Keratinocyte (primary cell): Measurements from ENCODE around the gene PTPRN2. TPM values are rescaled to one million over a fixed set of nuclear protein-coding genes. Genes with fewer than 3 reads are reported as not detected.
"Not testable (repeated sequence)": the region's sequence is repeated elsewhere in the genome, so short reads cannot be mapped to it uniquely, and the experiment has no call there.

Experiments used
- DNase-seq: peaks from one replicate; pipeline ENCODE4 v3.0.0-alpha.2; 2011; ENCODE audit warnings: low read depth, missing footprints, low spot score
- FAIRE-seq: peaks from 2 replicates; lab custom pipeline; 2011; peaks lifted over from hg19 to GRCh38; lab: Jason Lieb, UNC
- H2AFZ ChIP-seq: 2 replicates; pipeline ENCODE4 v1.6.0; 2012; ENCODE audit warnings: low read length, control low read depth, inconsistent platforms; ENCODE audit not compliant: control insufficient read depth
- H3K27ac ChIP-seq: 2 replicates; pipeline ENCODE4 v1.5.1; 2011; ENCODE audit warnings: low read length; ENCODE audit not compliant: control insufficient read depth, insufficient read depth
- H3K27me3 ChIP-seq: 3 replicates; pipeline ENCODE4 v1.6.0; 2011; ENCODE audit warnings: low read length; ENCODE audit not compliant: control insufficient read depth, insufficient read depth; ENCODE audit errors: extremely low read depth
- H3K36me3 ChIP-seq, 2 experiments: 2 replicates in 1 of 2; 3 replicates in 1 of 2; pipeline ENCODE4 v1.5.1; 2011; ENCODE audit warnings: low read length in 2 of 2, mild to moderate bottlenecking in 1 of 2; ENCODE audit not compliant: control insufficient read depth in 2 of 2, insufficient read depth in 2 of 2; ENCODE audit errors: extremely low read depth in 1 of 2
- H3K4me1 ChIP-seq: 3 replicates; pipeline ENCODE4 v1.5.1; 2011; ENCODE audit warnings: low read length; ENCODE audit not compliant: control insufficient read depth, insufficient read depth; ENCODE audit errors: extremely low read depth
- H3K4me2 ChIP-seq: 3 replicates; pipeline ENCODE4 v1.6.0; 2011; ENCODE audit warnings: low read depth, low read length; ENCODE audit not compliant: control insufficient read depth, insufficient read depth; ENCODE audit errors: extremely low read depth
- H3K4me3 ChIP-seq, 3 experiments: fragments of 200-600 bp in 1 of 3; sonication (generic) in 1 of 3; 2 replicates in 2 of 3; 3 replicates in 1 of 3; pipeline ENCODE4 v1.5.1; 2011 to 2016; ENCODE audit warnings: low read length in 3 of 3, mild to moderate bottlenecking in 3 of 3, control low read depth in 2 of 3, inconsistent platforms in 1 of 3, low read depth in 1 of 3, mixed read lengths in 1 of 3, mixed run types in 1 of 3, moderate library complexity in 1 of 3; ENCODE audit not compliant: control insufficient read depth in 2 of 3, insufficient read depth in 2 of 3; ENCODE audit errors: extremely low read depth in 1 of 3
- H3K79me2 ChIP-seq: 2 replicates; pipeline ENCODE4 v1.6.0; 2012; ENCODE audit warnings: low read length; ENCODE audit not compliant: control insufficient read depth, insufficient read depth
- H3K9ac ChIP-seq: 3 replicates; pipeline ENCODE4 v1.6.0; 2011; ENCODE audit warnings: low read length; ENCODE audit not compliant: control insufficient read depth, insufficient read depth; ENCODE audit errors: extremely low read depth
- H3K9me1 ChIP-seq: 3 replicates; pipeline ENCODE4 v1.6.0; 2011; ENCODE audit warnings: low read length; ENCODE audit not compliant: control insufficient read depth, insufficient read depth; ENCODE audit errors: extremely low read depth
- H3K9me3 ChIP-seq: 2 replicates; pipeline ENCODE4 v1.5.1; 2012; ENCODE audit warnings: low read depth, low read length; ENCODE audit not compliant: control insufficient read depth
- H4K20me1 ChIP-seq: 3 replicates; pipeline ENCODE4 v1.6.0; 2011; ENCODE audit warnings: low read length; ENCODE audit not compliant: control insufficient read depth, insufficient read depth; ENCODE audit errors: extremely low read depth
- EZH2 ChIP-seq: IDR thresholded peaks from one replicate; pipeline ENCODE4 v1.6.1; 2012; ENCODE audit warnings: inconsistent platforms, mild to moderate bottlenecking, low read length, moderate library complexity
- dilution Hi-C: fragments of 300-500 bp; cut with MboI; formaldehyde crosslinking; loops from one replicate; pipeline ENCODE4 v1.7.0; 2020; ENCODE audit warnings: low sequenced_read_pairs; ENCODE audit not compliant: extremely low pct_ligation_motif_present
- polyA plus RNA-seq, 5 experiments: library from polyadenylated mRNA; depleted of rRNA in 3 of 5; stranded (reverse) in 3 of 5; stranded (forward) in 1 of 5; unstranded in 1 of 5; fragments of >200 nt; gene quantifications; 1 replicate in 1 of 5; 2 replicates in 3 of 5; 3 replicates in 1 of 5; pipeline versions ENCODE4 v1.2.1 to v1.2.3, GENCODE V29; 2011 to 2012; ENCODE audit warnings: missing spikeins in 2 of 5, low read depth in 1 of 5, low replicate concordance in 1 of 5
- TF ChIP-seq, protein P1 (sequence below), 3 experiments: IDR thresholded peaks in 1 of 3; conservative IDR thresholded peaks in 1 of 3; optimal IDR thresholded peaks in 1 of 3; 2 replicates in 2 of 3; 3 replicates in 1 of 3; pipeline versions ENCODE3 to v1.5.1; 2011; ENCODE audit warnings: low read length in 3 of 3, mild to moderate bottlenecking in 3 of 3, moderate library complexity in 2 of 3, control low read depth in 1 of 3, inconsistent platforms in 1 of 3; ENCODE audit not compliant: insufficient read depth in 2 of 3; ENCODE audit errors: extremely low read depth in 1 of 3

PTPRN2 gene
- polyA plus RNA-seq, 1 donor (not counting 4 experiments of a cell fraction or from before 2014, with no cell fraction given): not detected

DNA sequence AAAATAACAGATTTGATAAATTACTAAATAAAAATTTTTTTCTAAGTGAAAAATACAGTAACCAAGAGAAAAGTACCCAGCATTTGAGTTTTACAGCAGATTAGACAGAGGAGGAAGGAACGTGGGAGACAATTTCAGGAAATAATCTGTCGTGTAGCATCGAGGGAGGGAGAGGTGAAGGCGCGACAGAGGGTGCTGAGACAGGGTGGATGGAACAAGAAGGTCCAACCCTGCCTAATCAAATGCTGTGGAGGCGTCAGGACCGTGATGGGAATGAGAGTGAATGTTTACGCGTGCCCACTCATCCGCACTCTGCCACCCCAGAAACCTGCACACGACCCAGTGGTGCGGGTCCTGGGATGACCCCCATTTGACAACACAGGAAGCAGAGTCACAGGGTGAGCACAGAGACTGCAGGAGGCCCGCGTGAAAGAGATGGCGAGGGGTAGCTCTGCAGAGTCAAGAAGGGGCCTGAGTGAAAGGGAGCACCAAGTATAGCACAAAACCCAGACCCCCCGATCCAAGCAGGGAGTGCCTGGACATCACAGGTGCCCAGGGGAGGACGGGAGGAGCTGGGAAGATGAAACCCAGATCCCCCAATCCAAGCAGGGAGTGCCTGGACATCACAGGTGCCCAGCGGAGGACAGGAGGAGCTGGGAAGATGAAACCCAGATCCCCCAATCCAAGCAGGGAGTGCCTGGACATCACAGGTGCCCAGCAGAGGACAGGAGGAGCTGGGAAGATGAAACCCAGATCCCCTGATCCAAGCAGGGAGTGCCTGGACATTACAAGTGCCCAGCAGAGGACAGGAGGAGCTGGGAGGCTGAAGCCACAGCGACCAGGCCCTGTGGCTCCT is 691.9 kb downstream of the PTPRN2 start:
- DNase-seq: no peak
- Histone ChIP-seq H3K9me1 (no peaks in the 10 kb centered on the region), H3K9me3 (peaks cover 11% of the 10 kb centered on the region), H3K27me3 (no peaks in the 10 kb centered on the region), H3K36me3 (no peaks in the 10 kb centered on the region), H3K9ac (no peak overlapping the region), H2AFZ (no peak overlapping the region), H4K20me1 (no peaks in the 10 kb centered on the region), H3K4me2 (no peak overlapping the region), H3K27ac (no peak overlapping the region), H3K4me3 (no peak overlapping the region), H3K4me1 (no peaks in the 10 kb centered on the region), H3K79me2 (no peaks in the 10 kb centered on the region)
- TF ChIP-seq EZH2: no peak
- TF ChIP-seq, protein P1, sequence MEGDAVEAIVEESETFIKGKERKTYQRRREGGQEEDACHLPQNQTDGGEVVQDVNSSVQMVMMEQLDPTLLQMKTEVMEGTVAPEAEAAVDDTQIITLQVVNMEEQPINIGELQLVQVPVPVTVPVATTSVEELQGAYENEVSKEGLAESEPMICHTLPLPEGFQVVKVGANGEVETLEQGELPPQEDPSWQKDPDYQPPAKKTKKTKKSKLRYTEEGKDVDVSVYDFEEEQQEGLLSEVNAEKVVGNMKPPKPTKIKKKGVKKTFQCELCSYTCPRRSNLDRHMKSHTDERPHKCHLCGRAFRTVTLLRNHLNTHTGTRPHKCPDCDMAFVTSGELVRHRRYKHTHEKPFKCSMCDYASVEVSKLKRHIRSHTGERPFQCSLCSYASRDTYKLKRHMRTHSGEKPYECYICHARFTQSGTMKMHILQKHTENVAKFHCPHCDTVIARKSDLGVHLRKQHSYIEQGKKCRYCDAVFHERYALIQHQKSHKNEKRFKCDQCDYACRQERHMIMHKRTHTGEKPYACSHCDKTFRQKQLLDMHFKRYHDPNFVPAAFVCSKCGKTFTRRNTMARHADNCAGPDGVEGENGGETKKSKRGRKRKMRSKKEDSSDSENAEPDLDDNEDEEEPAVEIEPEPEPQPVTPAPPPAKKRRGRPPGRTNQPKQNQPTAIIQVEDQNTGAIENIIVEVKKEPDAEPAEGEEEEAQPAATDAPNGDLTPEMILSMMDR (optimal IDR thresholded peaks at IDR 0.05 in 1 of 3, IDR thresholded peaks at IDR 0.05 in 1 of 3, conservative IDR thresholded peaks at IDR 0.05 in 1 of 3; ENCODE audit: extremely low read depth in 1 of 3, insufficient read depth in 2 of 3, low read length in 3 of 3): no peak
- no peak for FAIRE-seq
- dilution Hi-C loops: no loop called here

DNA sequence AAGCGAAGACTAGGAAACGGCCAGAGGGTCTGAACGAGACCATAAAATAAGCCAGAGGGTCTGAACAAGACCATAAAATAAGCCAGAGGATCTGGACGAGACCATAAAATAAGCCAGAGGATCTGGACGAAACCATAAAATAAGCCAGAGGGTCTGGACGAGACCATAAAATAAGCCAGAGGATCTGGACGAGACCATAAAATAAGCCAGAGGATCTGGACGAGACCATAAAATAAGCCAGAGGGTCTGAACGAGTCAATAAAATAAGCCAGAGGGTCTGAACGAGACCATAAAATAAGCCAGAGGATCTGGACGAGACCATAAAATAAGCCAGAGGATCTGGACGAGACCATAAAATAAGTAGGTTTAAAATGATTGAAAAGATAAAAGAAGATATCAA is 692.5 kb downstream of the PTPRN2 start:
- dilution Hi-C loops, H3K4me3 ChIP-seq, H3K4me2 ChIP-seq, DNase-seq, H3K4me1 ChIP-seq, H4K20me1 ChIP-seq, H3K27ac ChIP-seq, H3K27me3 ChIP-seq, H2AFZ ChIP-seq, H3K9ac ChIP-seq, H3K9me1 ChIP-seq, FAIRE-seq, H3K79me2 ChIP-seq, H3K36me3 ChIP-seq: not testable (repeated sequence)
- H3K9me3 ChIP-seq: peaks cover 11% of the 10 kb centered on the region
